ENCODE measurements around the gene CST5. TPM values are rescaled to one million over a fixed set of nuclear protein-coding genes. Genes with fewer than 3 reads are reported as not detected.

CST5 gene
- total RNA-seq, 1 donor from 2014 or later, result not detected

GRCh38 chr20:23872065-23872464 lies 7.5 kb downstream of the CST5 start:
- H2AFZ ChIP-seq (replicated peaks), result no peak overlapping the region
- no peak overlapping the region for H3K4me2 ChIP-seq
- Mint-ChIP-seq H3K4me1 (peaks cover 13% of the 10 kb centered on the region), H3K27ac (no peak overlapping the region), H3K36me3 (no peaks in the 10 kb centered on the region), H3K4me3 (no peak overlapping the region), H3K9me3 (no peaks in the 10 kb centered on the region), H3K27me3 (ENCODE audit: insufficient read depth, low read depth) (peaks cover 5% of the 10 kb centered on the region)
- H3K9me3 ChIP-seq (ENCODE audit: low read depth), result no peaks in the 10 kb centered on the region
- no peaks in the 10 kb centered on the region for H3K79me2 ChIP-seq (ENCODE audit: low read depth)
- H3K27ac ChIP-seq, result no peak overlapping the region
- H3K4me3 ChIP-seq, result no peak overlapping the region
- H3K4me1 ChIP-seq, result peaks cover 32% of the 10 kb centered on the region
- no peaks in the 10 kb centered on the region for H4K20me1 ChIP-seq (ENCODE audit: low read depth)
- no peak overlapping the region for H3K9ac ChIP-seq
- no peaks in the 10 kb centered on the region for H3K27me3 ChIP-seq
- peaks cover 10% of the 10 kb centered on the region for H3F3A ChIP-seq (ENCODE audit: low read depth)
- no peak for TF ChIP-seq CTCF (IDR thresholded peaks at IDR 0.05)
- TF ChIP-seq EZH2phosphoT487 (IDR thresholded peaks at IDR 0.05), result no peak
- no peak for TF ChIP-seq EZH2 (IDR thresholded peaks at IDR 0.05)
- H3K36me3 ChIP-seq, result no peaks in the 10 kb centered on the region
- no peak for DNase-seq (ENCODE audit: low spot score)

- no peak for DNase-seq (ENCODE audit: low spot score)
- peaks cover 32% of the 10 kb centered on the region for H3K4me1 ChIP-seq
- H3K27ac ChIP-seq, result no peak overlapping the region
- Mint-ChIP-seq H3K36me3 (no peaks in the 10 kb centered on the region), H3K4me1 (peaks cover 10% of the 10 kb centered on the region), H3K27me3 (ENCODE audit: insufficient read depth, low read depth) (peaks cover 5% of the 10 kb centered on the region), H3K27ac (no peak overlapping the region), H3K4me3 (no peak overlapping the region), H3K9me3 (no peaks in the 10 kb centered on the region)
- H3K27me3 ChIP-seq, result no peaks in the 10 kb centered on the region
- H4K20me1 ChIP-seq (ENCODE audit: low read depth), result no peaks in the 10 kb centered on the region
- no peak overlapping the region for H3K9ac ChIP-seq
- no peak overlapping the region for H3K4me2 ChIP-seq
- H3K79me2 ChIP-seq (ENCODE audit: low read depth), result no peaks in the 10 kb centered on the region
- peaks cover 10% of the 10 kb centered on the region for H3F3A ChIP-seq (ENCODE audit: low read depth)
- H3K9me3 ChIP-seq (ENCODE audit: low read depth), result no peaks in the 10 kb centered on the region
- H3K36me3 ChIP-seq, result no peaks in the 10 kb centered on the region
- no peak for TF ChIP-seq CTCF (IDR thresholded peaks at IDR 0.05)
- no peak for TF ChIP-seq EZH2 (IDR thresholded peaks at IDR 0.05)
- TF ChIP-seq EZH2phosphoT487 (IDR thresholded peaks at IDR 0.05), result no peak
- H2AFZ ChIP-seq (replicated peaks), result no peak overlapping the region
- no peak overlapping the region for H3K4me3 ChIP-seq
Measured at GRCh38 chr20:23870461-23870860, 9.1 kb downstream of the CST5 start.

GRCh38 chr20:23869520-23869919 lies 10.0 kb downstream of the CST5 start:
- Histone ChIP-seq H2AFZ (replicated peaks) (no peak overlapping the region), H3K27ac (no peak overlapping the region), H3K36me3 (no peaks in the 10 kb centered on the region), H3K9me3 (ENCODE audit: low read depth) (no peaks in the 10 kb centered on the region), H3K27me3 (no peaks in the 10 kb centered on the region), H3F3A (ENCODE audit: low read depth) (peaks cover 10% of the 10 kb centered on the region), H3K4me1 (peaks cover 32% of the 10 kb centered on the region), H4K20me1 (ENCODE audit: low read depth) (no peaks in the 10 kb centered on the region), H3K9ac (no peak overlapping the region), H3K4me3 (no peak overlapping the region), H3K4me2 (peak overlapping the region; percentile 30), H3K79me2 (ENCODE audit: low read depth) (no peaks in the 10 kb centered on the region)
- no peak for TF ChIP-seq CTCF (IDR thresholded peaks at IDR 0.05)
- TF ChIP-seq EZH2 (IDR thresholded peaks at IDR 0.05), result no peak
- no peak for TF ChIP-seq EZH2phosphoT487 (IDR thresholded peaks at IDR 0.05)
- peaks cover 9% of the 10 kb centered on the region for H3K4me1 Mint-ChIP-seq
- no peaks in the 10 kb centered on the region for H3K27me3 Mint-ChIP-seq (ENCODE audit: insufficient read depth, low read depth)
- no peaks in the 10 kb centered on the region for H3K9me3 Mint-ChIP-seq
- no peak overlapping the region for H3K4me3 Mint-ChIP-seq
- DNase-seq (ENCODE audit: low spot score), result no peak
- no peak overlapping the region for H3K27ac Mint-ChIP-seq
- no peaks in the 10 kb centered on the region for H3K36me3 Mint-ChIP-seq

All from neural progenitor cell (in vitro differentiated cells).